ENCODE results near the gene ARID1B.

Gene ARID1B

GRCh38 chr6:156998794-156999330, 221.7 kb downstream of the ARID1B start:
- TF ChIP-seq, protein P1, sequence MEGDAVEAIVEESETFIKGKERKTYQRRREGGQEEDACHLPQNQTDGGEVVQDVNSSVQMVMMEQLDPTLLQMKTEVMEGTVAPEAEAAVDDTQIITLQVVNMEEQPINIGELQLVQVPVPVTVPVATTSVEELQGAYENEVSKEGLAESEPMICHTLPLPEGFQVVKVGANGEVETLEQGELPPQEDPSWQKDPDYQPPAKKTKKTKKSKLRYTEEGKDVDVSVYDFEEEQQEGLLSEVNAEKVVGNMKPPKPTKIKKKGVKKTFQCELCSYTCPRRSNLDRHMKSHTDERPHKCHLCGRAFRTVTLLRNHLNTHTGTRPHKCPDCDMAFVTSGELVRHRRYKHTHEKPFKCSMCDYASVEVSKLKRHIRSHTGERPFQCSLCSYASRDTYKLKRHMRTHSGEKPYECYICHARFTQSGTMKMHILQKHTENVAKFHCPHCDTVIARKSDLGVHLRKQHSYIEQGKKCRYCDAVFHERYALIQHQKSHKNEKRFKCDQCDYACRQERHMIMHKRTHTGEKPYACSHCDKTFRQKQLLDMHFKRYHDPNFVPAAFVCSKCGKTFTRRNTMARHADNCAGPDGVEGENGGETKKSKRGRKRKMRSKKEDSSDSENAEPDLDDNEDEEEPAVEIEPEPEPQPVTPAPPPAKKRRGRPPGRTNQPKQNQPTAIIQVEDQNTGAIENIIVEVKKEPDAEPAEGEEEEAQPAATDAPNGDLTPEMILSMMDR (IDR thresholded peaks at IDR 0.05; ENCODE audit: low read depth, low read length) = no peak
- Histone ChIP-seq H3K9me3 (no peaks in the 10 kb centered on the region), H3K4me3 (ENCODE audit: low read depth, low read length) (no peak overlapping the region), H3K27me3 (no peaks in the 10 kb centered on the region), H3K4me1 (peaks cover 3% of the 10 kb centered on the region; the same call in 1 of the 2 replicates), H3K36me3 (no peaks in the 10 kb centered on the region)
- no peak for DNase-seq

DNA sequence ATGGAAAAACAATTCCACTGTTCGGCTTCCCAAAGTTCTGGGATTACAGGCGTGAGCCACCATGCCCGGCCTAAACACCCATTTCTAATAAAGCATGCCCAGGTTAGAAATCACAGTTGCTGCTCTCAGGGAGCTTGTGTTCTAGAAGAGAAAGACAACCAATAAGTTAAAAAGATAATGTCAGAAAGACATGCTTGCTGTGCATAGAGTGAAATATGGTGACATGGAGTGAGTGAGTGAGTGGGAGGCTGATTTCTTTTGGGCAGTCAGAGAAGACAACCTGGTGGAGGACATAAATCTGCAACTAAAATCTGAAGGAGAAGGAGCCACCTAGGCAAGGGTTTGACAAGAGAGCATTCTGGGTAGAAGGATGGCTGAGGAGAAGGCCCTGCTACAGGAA, 222.6 kb downstream of the ARID1B start:
- no peak for DNase-seq
- Histone ChIP-seq H3K9me3 (no peaks in the 10 kb centered on the region), H3K27me3 (no peaks in the 10 kb centered on the region), H3K36me3 (no peaks in the 10 kb centered on the region), H3K4me1 (peaks cover 2% of the 10 kb centered on the region; the same call in 1 of the 2 replicates), H3K4me3 (ENCODE audit: low read depth, low read length) (no peak overlapping the region)
- TF ChIP-seq, protein P1 (IDR thresholded peaks at IDR 0.05; ENCODE audit: low read depth, low read length) = no peak

GRCh38 chr6:157001716-157002115, 224.5 kb downstream of the ARID1B start:
- peaks cover 7% of the 10 kb centered on the region for H3K4me1 ChIP-seq
- TF ChIP-seq, protein P1 (IDR thresholded peaks at IDR 0.05; ENCODE audit: low read depth, low read length) = no peak
- H3K4me3 ChIP-seq (ENCODE audit: low read depth, low read length) = no peak overlapping the region
- H3K9me3 ChIP-seq = no peaks in the 10 kb centered on the region
- no peak for DNase-seq
- H3K36me3 ChIP-seq = no peaks in the 10 kb centered on the region
- H3K27me3 ChIP-seq = no peaks in the 10 kb centered on the region

- no peaks in the 10 kb centered on the region for H3K36me3 ChIP-seq
- no peaks in the 10 kb centered on the region for H3K9me3 ChIP-seq
- DNase-seq = no peak
- TF ChIP-seq, protein P1 (IDR thresholded peaks at IDR 0.05; ENCODE audit: low read depth, low read length) = no peak
- H3K27me3 ChIP-seq = no peaks in the 10 kb centered on the region
- peaks cover 7% of the 10 kb centered on the region for H3K4me1 ChIP-seq
- H3K4me3 ChIP-seq (ENCODE audit: low read depth, low read length) = no peak overlapping the region
Observed at GRCh38 chr6:157002774-157003173, 225.6 kb downstream of the ARID1B start.

DNA sequence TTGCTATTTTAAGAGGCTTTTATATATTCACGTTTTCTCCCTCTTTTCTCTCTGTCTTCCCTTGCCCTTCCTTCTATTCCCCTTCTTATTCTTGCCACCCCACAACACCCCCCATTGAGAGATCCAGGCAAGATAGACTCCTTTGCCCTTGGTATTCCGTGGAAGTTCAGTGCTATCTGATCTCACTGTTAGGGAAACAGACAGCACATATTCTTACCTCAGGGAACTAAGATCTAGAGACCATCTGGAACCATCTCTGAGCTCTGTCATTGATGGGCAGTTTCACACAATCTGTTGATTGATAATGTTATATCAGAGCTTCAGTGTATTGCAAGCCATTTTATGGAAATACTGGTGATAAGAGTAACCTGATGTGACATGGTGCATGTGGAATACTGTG, 228.8 kb downstream of the ARID1B start:
- H3K27me3 ChIP-seq = no peaks in the 10 kb centered on the region
- TF ChIP-seq, protein P1 (IDR thresholded peaks at IDR 0.05; ENCODE audit: low read depth, low read length) = no peak
- no peaks in the 10 kb centered on the region for H3K36me3 ChIP-seq
- no peaks in the 10 kb centered on the region for H3K9me3 ChIP-seq
- H3K4me1 ChIP-seq = peaks cover 7% of the 10 kb centered on the region
- H3K4me3 ChIP-seq (ENCODE audit: low read depth, low read length) = no peak overlapping the region
- no peak for DNase-seq

GRCh38 chr6:157008568-157008967, 231.4 kb downstream of the ARID1B start:
- no peak for DNase-seq
- peaks cover 7% of the 10 kb centered on the region for H3K4me1 ChIP-seq
- TF ChIP-seq, protein P1 (IDR thresholded peaks at IDR 0.05; ENCODE audit: low read depth, low read length) = no peak
- no peaks in the 10 kb centered on the region for H3K9me3 ChIP-seq
- no peaks in the 10 kb centered on the region for H3K27me3 ChIP-seq
- H3K36me3 ChIP-seq = no peaks in the 10 kb centered on the region
- H3K4me3 ChIP-seq (ENCODE audit: low read depth, low read length) = no peak overlapping the region
